GM18526 (cell line): ENCODE data around the gene LRMDA.

ENCODE experiments used
- POLR2A ChIP-seq: IDR thresholded peaks from 3 replicates; pipeline ENCODE4 v1.6.1; 2011; ENCODE audit not compliant: insufficient read length; ENCODE audit errors: extremely low read depth

LRMDA gene

GRCh38 chr10:75466886-75467285 is 35.5 kb downstream of the LRMDA start:
- TF ChIP-seq POLR2A = no peak

- TF ChIP-seq POLR2A = no peak
These were observed 37.2 kb downstream of the LRMDA start for GRCh38 chr10:75468612-75469005.

GRCh38 chr10:75469006-75469616 is 37.7 kb downstream of the LRMDA start:
- TF ChIP-seq POLR2A = no peak

- TF ChIP-seq POLR2A = no peak
These were observed 39.5 kb downstream of the LRMDA start for GRCh38 chr10:75470901-75471300.

- no peak for TF ChIP-seq POLR2A
These were observed 41.3 kb downstream of the LRMDA start for GRCh38 chr10:75472685-75473084.

- no peak for TF ChIP-seq POLR2A
These were observed 42.7 kb downstream of the LRMDA start for GRCh38 chr10:75474106-75474505.

- TF ChIP-seq POLR2A = no peak
These were observed 44.2 kb downstream of the LRMDA start for GRCh38 chr10:75475460-75476182.

GRCh38 chr10:75476569-75476968 is 45.1 kb downstream of the LRMDA start:
- TF ChIP-seq POLR2A = no peak

- no peak for TF ChIP-seq POLR2A
These were observed 45.6 kb downstream of the LRMDA start for GRCh38 chr10:75476985-75477384.

GRCh38 chr10:75477680-75478079 is 46.3 kb downstream of the LRMDA start:
- no peak for TF ChIP-seq POLR2A

- TF ChIP-seq POLR2A = no peak
These were observed 49.0 kb downstream of the LRMDA start for GRCh38 chr10:75480374-75480773.

GRCh38 chr10:75483188-75483587 is 51.8 kb downstream of the LRMDA start:
- no peak for TF ChIP-seq POLR2A

GRCh38 chr10:75484717-75485116 is 53.3 kb downstream of the LRMDA start:
- no peak for TF ChIP-seq POLR2A

GRCh38 chr10:75486591-75486990 is 55.2 kb downstream of the LRMDA start:
- TF ChIP-seq POLR2A = no peak

- no peak for TF ChIP-seq POLR2A
These were observed 55.8 kb downstream of the LRMDA start for GRCh38 chr10:75487087-75487754.

GRCh38 chr10:75487755-75488125 is 56.3 kb downstream of the LRMDA start:
- TF ChIP-seq POLR2A = no peak
